Nucleus accumbens (tissue), 56 donors: ENCODE measurements around the gene KLF4.

Experiments used
- DNase-seq, 56 donors: peaks; one replicate each; lab custom pipeline; 2025; lab: John Stamatoyannopoulos, UW

KLF4 gene

GRCh38 chr9:107460153-107461023 is 29.2 kb downstream of the KLF4 start:
- DNase-seq = no peak

- DNase-seq = no peak
Observed at GRCh38 chr9:107455425-107456135, 34.0 kb downstream of the KLF4 start.

- DNase-seq = no peak
Observed at GRCh38 chr9:107453479-107453878, 36.1 kb downstream of the KLF4 start.

GRCh38 chr9:107447834-107448233 is 41.7 kb downstream of the KLF4 start:
- no peak for DNase-seq

GRCh38 chr9:107447081-107447480 is 42.5 kb downstream of the KLF4 start:
- no peak for DNase-seq

- DNase-seq = no peak
Observed at GRCh38 chr9:107446491-107446890, 43.1 kb downstream of the KLF4 start.

- DNase-seq = no peak
Observed at GRCh38 chr9:107443786-107444185, 45.8 kb downstream of the KLF4 start.

GRCh38 chr9:107439991-107440456 is 49.5 kb downstream of the KLF4 start:
- DNase-seq = no peak

- DNase-seq = no peak
Observed at GRCh38 chr9:107438211-107439031, 51.1 kb downstream of the KLF4 start.

GRCh38 chr9:107437716-107438115 is 51.9 kb downstream of the KLF4 start:
- DNase-seq = no peak

GRCh38 chr9:107435415-107435814 is 54.2 kb downstream of the KLF4 start:
- no peak for DNase-seq
